ENCODE results near the gene GRID1.

GRCh38 chr10:86263209-86263608 is 103.4 kb downstream of the GRID1 start:
- TF ChIP-seq CTCF (IDR thresholded peaks at IDR 0.05) (no peak), POLR2A (IDR thresholded peaks at IDR 0.05) (no peak)

Measured in lower leg skin (tissue), 3 donors.